GM19463 (cell line): ENCODE measurements around the gene RYR2.
"Not testable (repeated sequence)": the region's sequence is repeated elsewhere in the genome, so short reads cannot be mapped to it uniquely, and the experiment has no call there.

ENCODE experiments used
- ATAC-seq: cut with Tn5 transposase; IDR thresholded peaks from one replicate; pipeline ENCODE4 v1.9.1; 2021; ENCODE audit warnings: mild to moderate bottlenecking, moderate library complexity; ENCODE audit not compliant: unreplicated experiment

RYR2 gene

DNA sequence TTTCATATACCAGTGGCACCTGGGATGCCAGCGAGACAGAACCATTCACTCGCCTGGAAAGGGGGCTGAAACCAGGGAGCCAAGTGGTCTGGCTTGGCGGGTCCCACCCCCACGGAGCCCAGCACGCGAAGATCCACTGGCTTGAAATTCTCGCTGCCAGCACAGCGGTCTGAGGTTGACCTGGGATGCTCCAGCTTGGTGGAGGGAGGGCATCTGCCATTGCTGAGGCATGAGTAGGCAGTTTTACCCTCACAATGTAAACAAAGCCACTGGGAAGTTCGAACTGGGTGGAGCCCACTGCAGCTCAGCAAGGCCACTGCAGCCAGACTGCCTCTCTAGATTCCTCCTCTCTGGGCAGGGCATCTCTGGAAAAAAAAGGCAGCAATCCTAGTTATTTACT is 778.6 kb downstream of the RYR2 start:
- ATAC-seq: not testable (repeated sequence)

DNA sequence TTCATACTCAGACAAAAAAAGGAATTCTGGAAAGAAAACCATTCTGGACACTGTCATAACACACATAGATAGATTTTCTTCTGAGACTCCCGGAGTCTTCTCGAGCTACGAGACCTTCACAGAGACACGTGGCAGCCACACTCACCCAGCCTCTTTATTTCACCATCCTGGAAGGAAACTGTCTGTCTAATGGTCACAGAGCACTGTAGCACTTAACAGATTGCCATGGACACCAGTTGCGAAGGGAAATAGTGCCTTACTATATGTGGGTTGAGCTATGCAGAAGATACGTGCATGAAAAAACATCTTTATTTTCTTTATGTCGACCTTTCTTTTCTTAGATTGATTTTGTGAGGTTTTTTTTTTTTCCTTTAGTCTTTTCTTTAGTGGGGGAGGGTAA is 790.9 kb downstream of the RYR2 start:
- ATAC-seq: no peak

DNA sequence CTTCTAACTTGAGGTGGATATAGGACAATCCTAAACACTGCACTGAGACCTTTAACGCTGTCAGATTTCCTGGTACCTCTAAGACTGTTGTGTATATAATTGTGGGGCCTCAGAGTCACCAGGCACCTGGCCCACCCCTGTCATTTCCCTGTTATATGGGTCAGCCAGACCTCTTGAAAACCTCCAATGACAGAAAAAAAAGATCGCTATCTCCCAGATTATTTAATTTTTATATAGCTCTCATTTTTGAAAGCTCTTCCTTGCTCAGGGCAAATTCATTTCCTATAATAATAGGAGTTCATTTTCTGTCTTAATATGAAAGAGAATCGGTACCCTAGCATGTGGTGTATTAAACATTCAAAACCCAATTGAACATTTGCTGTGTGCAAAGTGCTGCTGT is 792.1 kb downstream of the RYR2 start:
- ATAC-seq: no peak

DNA sequence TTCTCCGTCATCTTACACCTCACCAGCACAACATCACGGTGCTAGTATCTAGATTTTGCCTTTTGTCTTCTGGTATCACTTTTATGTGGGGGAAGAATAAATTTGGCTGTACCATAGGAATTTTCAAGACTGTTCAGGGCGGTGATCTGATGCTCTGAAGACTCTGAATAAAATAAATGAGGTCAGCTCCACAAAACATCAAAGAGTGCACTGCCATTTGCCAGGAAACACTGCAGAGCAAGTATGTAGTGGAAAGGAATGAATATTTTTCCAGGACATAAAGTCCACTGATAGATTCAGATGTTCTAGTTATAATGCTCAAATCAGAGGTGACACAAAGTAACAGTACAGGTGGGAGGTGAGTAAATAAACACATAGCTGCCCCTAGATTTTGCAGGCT is 792.5 kb downstream of the RYR2 start:
- ATAC-seq: no peak

DNA sequence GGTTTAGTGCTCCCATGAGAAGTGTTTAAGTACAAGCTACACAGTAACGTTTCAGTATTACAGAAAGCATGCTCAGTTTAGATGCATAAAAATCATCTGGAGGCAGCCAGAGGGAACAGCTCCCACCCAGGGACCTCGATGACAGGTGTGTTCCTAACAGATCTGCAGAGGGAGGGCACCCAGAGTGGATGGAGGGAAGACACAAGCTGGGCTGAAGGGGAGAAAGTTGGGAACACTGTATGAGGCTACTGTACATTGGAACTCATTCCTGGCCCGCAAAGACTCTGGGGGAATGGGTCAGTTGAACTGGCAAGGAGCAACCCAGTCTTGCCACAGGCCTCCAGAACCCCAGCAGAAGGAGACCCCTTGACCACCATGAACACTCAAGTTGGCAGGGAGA is 796.3 kb downstream of the RYR2 start:
- no peak for ATAC-seq

DNA sequence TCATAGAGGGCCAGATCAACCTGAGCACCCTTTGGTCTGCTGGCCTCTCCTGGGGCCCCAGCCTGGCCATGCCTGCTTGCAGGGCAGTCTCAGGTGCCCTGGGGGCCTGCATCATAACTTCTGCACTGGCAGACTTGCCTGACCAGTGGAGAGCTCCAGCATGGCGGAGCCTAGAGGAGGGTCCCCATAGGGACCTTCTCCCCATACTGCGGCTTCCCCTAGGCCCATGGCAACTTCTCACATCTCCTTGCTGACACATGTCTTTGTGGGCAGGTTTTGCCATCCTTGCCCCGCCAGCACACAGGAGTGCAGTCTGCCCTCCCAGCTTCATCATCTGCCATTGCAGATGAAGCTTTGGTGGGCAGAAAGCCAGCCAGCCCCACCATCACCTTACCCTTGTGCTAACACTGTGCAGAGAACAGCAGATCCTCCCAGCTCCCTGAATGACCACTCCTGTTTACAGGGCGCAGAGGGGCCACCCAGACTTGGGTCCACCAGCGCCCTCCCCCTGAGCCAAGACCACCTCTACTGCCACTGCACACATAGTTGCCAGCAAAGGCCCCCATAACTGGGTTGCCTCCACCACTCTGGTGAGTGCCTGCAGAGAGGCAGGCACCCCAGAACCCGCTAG is 797.0 kb downstream of the RYR2 start:
- ATAC-seq: no peak

DNA sequence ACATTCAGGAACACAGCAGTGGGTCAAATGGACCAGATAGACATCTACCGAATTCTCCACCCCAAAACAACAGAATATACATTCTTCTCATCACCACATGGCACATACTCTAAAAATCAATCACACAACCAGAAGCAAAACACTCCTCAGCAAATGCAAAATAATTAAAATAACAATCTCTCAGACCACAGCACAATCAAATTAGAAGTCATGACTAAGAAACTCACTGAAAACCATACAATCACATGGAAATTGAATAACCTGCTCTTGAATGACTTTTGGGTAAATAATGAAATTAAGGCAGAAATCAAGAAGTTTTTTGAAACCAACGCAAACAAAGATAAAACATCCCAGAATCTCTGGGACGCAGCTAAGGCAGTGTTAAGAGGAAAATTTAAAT is 799.5 kb downstream of the RYR2 start:
- ATAC-seq: no peak

DNA sequence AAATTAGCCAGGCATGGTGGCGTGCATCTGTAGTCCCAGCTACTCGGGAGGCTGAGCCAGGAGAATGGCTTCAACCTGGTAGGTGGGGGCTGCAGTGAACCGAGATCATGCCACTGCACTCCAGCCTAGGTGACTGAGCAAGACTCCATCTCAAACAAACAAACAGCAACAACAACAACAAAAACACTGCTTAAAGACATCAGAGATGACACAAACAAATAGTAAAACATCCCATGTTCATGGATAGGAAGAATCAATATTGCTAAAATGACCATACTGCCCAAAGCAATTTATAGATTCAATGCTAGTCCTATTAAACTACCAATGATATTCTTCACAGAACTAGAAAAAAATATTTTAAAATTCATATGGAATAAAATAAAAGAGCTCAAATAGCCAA is 801.5 kb downstream of the RYR2 start:
- not testable (repeated sequence) for ATAC-seq

DNA sequence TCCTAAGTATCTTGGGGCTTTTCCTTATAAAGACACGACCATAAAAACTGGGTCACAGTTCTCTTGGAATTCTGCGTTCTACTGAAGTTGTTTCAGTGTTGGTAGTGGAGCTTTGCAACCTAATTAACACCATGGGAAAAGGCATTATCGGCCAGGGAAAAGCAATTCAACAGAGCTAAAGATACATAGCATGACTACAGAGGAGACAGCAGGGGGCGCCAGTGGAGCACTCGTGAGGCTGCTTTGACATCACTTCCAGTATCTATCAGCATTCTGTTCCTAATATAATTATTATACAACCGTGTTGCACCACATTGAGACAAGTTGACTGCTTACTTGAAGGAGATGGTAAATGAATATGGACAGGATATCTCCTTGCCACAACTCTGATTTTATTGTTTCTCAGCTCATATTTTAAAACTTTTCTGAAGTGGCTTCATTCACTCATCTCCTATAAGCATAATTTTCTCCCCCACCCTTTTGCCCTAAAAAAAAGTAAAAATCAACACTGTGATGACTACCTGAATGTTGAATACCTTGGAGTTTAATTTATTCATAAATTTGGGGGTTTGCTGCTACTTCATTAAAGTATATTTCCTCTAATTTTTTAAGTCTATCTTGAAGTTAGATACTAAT is 809.3 kb downstream of the RYR2 start:
- peak; percentile 71 for ATAC-seq

DNA sequence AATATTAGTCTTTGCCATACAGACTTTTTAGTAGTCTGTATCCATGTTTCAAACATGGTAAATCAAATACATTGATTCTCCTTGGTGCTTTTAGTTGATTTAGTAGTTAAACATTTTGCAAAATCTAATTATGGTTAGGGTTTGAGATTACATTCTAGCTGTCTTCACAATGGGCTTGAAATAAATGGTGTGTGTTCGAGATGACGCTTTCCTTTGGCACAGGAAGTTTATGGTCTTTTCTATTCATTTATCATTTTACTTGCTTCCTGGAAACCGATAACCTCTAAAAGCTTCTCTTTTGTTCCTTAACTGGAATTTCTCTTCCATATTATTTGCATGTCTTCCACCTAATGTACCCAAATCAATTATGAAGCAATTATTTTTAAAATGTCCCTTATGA is 810.4 kb downstream of the RYR2 start:
- ATAC-seq: no peak

DNA sequence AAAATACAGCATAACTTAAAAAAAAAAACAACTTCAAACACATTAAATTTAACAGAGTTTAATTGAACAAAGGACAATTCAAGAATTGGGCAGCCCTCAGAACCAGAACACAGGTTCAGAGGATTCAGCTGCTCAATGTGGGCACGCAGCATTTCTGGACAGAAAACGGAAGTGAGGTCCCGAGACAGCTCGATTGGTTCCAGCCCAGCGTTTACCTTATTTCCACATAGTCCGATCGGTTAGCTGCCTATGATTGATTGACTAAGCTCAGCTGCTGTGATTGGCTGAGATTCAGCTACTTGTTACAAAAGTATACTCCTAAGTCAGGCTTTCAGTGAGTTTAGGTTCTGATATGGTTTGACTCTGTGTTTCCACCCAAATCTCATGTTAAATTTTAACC is 815.5 kb downstream of the RYR2 start:
- no peak for ATAC-seq

DNA sequence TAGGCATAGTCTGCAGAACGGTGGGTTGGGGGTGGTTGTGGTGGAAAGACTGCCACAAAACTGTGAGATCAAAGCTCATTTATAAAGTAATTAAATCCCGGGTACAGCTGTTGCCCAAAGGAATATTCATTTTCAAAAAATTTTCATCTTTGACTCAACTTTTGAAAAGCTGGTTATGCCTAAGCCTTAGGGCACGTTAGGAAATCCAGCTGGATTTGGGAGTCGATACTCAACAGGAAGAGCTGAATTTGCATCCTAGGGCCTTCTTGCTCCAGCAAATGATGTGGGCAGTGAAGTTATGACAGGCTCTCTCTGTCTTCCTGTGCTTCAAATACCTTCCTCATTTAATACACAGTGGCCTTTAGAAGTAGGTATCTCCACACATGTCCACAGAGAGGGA is 817.0 kb downstream of the RYR2 start:
- ATAC-seq: no peak

DNA sequence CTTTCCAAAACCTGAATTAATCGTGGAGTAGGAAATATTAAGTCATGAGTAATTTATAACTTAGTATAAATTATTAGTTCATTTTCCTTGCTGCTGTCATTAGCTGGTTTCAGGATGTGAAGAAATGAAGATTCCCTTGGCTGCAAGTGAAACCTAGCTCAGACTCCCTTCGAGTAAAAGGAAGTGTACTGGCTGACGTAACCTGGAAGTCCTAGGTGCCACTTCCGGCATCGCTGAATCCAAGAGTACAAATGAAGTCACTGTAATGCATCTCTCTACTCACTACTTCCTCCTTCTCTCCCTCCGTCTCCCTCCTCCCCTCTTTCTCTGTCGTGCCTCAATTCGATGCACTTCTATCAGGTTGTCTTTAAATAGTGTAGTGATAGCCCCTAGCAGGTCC is 820.0 kb downstream of the RYR2 start:
- ATAC-seq: no peak

DNA sequence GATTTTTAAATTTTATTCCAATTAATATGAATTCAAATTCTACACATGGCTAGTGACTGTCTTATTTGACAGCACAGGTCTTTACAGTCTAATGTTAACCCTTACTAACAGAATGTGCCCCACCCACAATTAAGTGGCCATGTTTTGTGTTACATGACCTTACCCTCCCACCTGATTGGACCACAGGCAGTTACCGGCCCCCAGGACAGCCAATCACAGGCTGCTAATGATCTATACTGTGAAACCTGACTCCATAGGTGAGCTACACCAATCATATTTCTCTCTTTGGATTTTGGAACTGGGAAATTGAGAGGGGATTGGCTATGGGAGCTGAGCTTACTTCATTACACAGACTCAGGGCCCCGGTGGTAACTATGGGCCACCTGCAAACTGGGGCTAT is 821.2 kb downstream of the RYR2 start:
- no peak for ATAC-seq

DNA sequence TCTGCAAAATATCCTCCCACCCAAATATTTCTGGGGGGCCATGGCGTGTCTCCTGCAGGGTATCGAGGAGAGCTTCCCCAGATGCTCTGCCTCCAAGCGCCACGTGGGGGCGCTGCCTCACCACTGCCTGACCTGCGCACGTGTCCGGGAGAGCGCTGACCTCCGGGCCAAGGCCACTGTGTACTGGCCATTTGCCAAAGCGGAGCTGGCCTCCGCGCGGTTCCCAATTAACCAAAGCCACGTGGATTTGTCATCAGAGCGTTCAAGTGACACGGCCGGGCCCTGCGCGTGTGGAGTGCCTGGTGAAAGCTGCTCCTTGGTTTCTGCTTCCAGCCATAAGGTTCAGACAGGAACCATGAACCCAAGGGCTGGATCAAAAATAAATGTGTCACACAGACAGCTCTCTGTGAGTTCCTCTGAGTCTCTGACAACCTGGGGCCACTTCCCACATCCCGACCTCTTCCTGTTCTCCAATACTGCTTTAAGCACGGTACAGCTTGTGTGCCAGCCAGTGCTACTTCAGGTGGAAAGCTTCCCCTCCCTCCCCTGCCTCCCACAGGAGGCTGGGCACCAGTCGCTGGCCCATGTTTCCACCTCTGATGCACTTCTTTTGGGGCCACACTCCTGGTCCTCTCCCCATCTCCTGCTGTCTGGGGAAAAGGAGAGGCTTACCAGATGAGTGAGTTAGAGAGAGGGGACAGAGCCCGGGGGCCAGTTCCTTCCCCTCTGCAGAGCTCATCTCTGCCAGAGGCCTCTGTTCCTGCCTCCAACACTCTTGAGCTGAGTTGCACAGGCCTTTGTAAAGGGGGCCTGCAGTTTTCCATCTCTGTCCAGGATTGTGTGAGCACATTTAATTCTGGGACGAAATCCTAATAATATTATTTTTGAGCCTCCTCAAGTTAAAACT is 822.6 kb downstream of the RYR2 start:
- peak; percentile 81 for ATAC-seq

DNA sequence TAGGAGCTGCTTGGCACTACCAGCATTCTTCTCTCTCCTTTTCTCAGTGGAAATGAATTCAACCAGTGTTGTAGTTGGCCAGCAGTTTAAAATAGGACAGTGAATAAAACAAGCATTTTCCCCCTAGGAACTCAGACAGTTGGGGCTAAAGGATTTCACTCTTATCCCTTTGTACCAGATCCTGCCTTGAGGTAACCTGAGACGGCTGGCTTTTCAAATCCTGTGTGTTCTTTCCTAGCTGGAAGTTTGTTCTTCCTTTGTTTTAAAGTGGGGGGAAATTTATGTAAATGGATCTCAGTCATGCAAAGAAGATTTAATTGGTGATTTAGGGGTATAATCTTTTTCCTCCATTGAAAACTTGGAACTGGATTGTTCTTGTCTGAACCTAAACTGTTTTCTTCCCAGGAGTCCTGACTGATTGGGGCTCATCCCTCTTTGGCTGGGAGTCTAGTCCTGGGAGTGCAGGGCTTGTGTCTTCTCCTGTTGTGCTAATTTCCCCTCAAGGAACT is 825.5 kb downstream of the RYR2 start:
- no peak for ATAC-seq

DNA sequence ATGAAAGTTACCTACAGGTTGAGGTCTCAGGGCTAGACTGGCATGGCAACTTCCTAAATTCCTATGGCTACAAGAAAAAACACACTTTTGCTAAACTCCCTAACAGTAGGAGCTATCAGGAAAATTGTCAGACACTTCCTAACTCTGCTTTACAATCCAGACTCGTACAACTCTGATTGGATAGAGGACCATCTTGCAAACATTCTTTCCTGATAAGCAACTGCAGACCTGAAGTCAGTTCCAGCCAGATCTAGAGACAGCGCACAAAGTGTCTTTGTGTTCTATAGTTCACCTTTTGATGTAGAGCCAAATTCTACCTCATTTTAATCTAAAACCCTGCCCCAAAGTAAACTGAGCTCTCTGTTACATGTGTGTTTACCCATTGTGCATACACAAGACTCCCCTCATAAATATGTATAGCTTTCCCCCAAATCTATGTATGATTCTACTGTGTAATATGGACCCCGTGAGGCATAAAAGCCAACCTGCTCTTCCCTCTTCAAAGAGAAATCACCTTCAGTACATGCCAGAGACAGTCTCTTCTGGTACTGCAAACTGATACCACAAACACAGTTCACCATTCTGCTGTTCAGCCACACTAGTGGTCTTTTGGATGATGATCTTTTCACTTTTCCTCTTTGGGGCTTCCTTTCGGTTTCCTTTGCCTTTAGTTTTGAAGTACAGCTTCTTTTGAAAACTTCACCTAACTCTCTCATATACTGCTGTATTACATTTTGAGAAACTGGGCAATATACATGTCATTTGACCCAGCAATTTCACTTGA is 827.0 kb downstream of the RYR2 start:
- no peak for ATAC-seq

DNA sequence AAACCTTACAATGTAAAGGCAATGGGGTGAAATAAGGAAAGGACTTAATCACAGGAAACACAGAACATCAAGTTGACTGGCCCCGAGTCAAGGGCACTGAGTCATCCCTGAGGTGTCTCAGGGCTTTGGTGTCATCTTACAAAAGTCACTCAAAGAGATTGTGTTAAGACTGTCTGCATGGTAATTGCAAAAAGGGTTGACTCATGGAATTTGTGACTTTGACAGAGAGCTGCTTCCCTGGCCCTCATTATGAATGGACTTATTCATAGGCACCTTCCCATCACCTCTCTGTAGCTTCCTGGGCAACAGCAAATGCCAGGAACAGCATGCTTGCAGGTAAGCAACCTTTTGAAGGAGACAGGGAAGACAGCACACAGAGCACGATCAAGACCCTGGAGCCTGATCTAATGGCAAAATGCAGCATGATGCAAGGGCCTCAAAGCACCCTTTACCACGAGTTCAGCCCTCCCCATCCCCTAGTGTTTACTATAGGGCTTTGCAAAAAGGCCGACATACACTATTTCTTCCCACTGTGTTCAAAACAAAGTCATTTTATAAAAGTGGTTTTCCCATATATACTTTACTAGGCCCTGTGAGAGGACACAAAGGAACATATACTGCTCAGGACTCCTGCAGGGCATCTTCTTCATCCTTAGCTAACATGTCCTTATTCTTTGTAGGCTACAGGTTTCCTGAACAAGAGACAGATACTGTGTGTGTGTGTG is 831.7 kb downstream of the RYR2 start:
- ATAC-seq: no peak

DNA sequence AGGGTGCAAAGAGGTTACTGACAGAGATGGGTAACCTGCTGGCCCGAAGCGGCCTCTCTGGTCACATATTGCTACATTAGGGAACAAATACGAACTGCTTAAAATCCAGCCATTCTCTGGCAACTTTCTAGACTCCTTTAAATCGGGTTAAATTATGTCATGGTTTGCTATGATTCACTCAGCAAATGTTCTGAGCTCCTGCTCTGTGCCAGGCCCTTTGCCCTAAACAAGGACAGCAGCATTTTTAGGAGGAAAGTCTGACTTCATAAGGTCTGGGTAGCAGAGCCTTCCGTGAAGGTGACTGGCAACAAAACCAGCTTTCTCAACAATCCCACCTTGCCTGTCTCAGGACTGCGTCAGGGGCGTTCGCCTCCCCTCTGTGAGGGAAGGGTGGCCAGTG is 833.3 kb downstream of the RYR2 start:
- no peak for ATAC-seq

DNA sequence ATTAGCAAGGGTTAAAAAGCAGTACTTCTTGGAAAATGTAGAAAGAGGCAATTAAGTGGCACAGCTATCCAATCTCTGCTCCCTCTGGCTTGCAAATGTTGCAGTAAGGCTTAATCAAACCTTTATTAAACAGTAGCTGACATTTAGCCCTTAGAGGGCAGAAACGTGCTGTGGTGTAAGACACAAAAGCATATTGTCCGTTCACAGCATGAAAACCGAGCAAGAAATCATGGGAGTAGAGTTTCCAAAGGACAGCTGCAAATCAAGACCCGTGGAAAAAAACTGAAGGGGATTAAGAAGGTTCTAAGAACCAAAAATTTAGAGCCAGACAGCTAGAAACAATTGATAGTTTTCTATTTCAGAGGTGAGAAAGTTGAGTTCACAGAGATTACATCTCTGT is 835.6 kb downstream of the RYR2 start:
- ATAC-seq: no peak
